BLaER1 treated with 17β-estradiol and CSF1 and Interleukin-3, amounts not matched to agents 10 nM and 100 nM (cell line): ENCODE measurements around the gene NEK1.

Experiments used
- H3K27ac ChIP-seq, 11 experiments: shearing (Covaris generic); formaldehyde crosslinking; 2 replicates each; pipeline ENCODE4 v1.8.1; 2022
- H3K27me3 ChIP-seq, 11 experiments: shearing (Covaris generic); formaldehyde crosslinking; 2 replicates each; pipeline ENCODE4 v1.8.1; 2022
- H3K36me3 ChIP-seq, 11 experiments: shearing (Covaris generic); formaldehyde crosslinking; 2 replicates each; pipeline ENCODE4 v1.8.1; 2022
- H3K4me1 ChIP-seq, 10 experiments: shearing (Covaris generic); formaldehyde crosslinking; 2 replicates each; pipeline ENCODE4 v1.8.1; 2022
- H3K4me2 ChIP-seq, 11 experiments: shearing (Covaris generic); formaldehyde crosslinking; 2 replicates each; pipeline ENCODE4 v1.8.1; 2022
- H3K4me3 ChIP-seq, 10 experiments: shearing (Covaris generic); formaldehyde crosslinking; 2 replicates each; pipeline ENCODE4 v1.8.1; 2022
- H3K9ac ChIP-seq, 11 experiments: shearing (Covaris generic); formaldehyde crosslinking; 2 replicates each; pipeline ENCODE4 v1.8.1; 2022
- H3K9me3 ChIP-seq, 11 experiments: shearing (Covaris generic); formaldehyde crosslinking; replicated peaks in 1 of 11; 2 replicates each; pipeline ENCODE4 v1.8.1; 2022
- H4K20me1 ChIP-seq, 11 experiments: shearing (Covaris generic); formaldehyde crosslinking; 2 replicates each; pipeline ENCODE4 v1.8.1; 2022
- Cebpa-rat ChIP-seq, 11 experiments: shearing (Covaris generic); IDR thresholded peaks; 2 replicates each; pipeline ENCODE4 v1.8.1; 2022

The NEK1 gene

DNA sequence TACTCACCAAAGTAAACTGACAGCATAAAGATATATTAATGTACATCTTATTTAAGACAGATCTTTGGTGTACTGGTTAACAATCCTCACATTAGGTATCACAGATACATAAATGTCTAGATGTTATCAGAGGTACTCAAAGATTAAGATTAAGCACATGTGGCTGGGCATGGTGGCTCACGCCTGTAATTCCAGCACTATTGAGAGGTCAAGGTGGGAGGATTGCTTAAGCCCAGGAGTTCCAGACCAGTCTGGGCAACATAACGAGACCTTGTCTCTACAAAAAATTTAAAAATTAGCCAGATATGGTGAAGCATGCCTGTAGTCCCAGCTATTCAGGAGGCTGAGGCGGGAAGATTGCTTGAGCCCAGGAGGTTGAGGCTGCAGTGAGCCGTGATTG is 195.9 kb downstream of the NEK1 start:
- H3K9ac ChIP-seq, result no peak overlapping the region
- H3K9me3 ChIP-seq, result no peaks in the 10 kb centered on the region
- peaks cover 0 to 4% (median 0%) of the 10 kb centered on the region in 11 experiments; a peak in 1 of 22 replicates for H3K27me3 ChIP-seq
- H4K20me1 ChIP-seq, result no peaks in the 10 kb centered on the region
- peaks cover under 1 to 7% (median 4%) of the 10 kb centered on the region in 10 experiments for H3K4me1 ChIP-seq
- H3K36me3 ChIP-seq, result no peaks in the 10 kb centered on the region; a peak in 1 of 22 replicates
- no peak overlapping the region for H3K27ac ChIP-seq
- TF ChIP-seq Cebpa-rat (IDR thresholded peaks at IDR 0.05), result no peak
- H3K4me3 ChIP-seq, result no peak overlapping the region
- H3K4me2 ChIP-seq, result no peak overlapping the region

DNA sequence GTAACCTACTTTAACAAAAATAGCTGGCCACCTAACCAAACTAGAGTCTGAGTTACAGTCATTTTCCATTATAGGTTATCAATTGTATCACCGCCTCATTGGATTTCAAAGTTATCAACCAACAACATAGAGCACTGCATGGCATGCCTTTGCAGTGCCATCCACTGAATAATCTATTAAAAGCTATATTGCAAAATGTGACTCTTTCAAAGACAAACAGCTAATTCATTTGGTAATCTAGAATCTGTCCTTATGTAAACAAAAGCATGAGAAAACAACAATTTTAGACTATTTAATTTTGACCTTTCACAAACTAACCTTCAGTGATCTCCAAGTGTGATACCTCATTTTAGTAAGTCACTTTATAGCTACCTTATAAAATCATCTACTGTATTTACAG is 197.5 kb downstream of the NEK1 start:
- peaks cover 0 to 4% (median 0%) of the 10 kb centered on the region in 11 experiments; a peak in 1 of 22 replicates for H3K27me3 ChIP-seq
- H3K4me3 ChIP-seq, result no peak overlapping the region
- no peaks in the 10 kb centered on the region for H3K9me3 ChIP-seq
- H3K9ac ChIP-seq, result no peak overlapping the region
- no peak for TF ChIP-seq Cebpa-rat (IDR thresholded peaks at IDR 0.05)
- H3K4me1 ChIP-seq, result peaks cover 13 to 21% (median 18%) of the 10 kb centered on the region in 10 experiments
- H3K4me2 ChIP-seq, result no peak overlapping the region
- H3K36me3 ChIP-seq, result no peaks in the 10 kb centered on the region
- H3K27ac ChIP-seq, result no peak overlapping the region
- no peaks in the 10 kb centered on the region for H4K20me1 ChIP-seq

DNA sequence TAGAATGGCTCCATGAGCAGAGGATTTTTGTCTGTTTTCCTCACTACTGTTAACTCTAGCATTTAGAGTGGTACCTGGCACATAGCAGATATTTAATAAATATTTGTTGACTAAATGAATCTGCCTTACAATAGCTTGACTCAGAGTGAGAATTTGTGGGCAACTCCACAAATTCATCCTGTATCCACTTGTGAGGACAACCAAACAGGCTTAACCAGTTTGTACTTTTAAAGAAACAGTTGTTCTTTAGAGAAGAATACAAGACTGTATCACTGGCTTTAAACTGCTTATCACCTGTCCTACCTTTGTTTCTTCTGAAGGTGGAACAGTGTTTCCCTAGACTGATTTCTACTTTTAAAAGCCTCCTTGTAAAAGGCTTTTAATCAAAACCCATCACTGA is 200.3 kb downstream of the NEK1 start:
- Histone ChIP-seq H3K4me1 (peaks cover 13 to 24% (median 18%) of the 10 kb centered on the region in 10 experiments), H3K36me3 (no peaks in the 10 kb centered on the region), H4K20me1 (no peaks in the 10 kb centered on the region), H3K9me3 (no peaks in the 10 kb centered on the region), H3K9ac (no peak overlapping the region), H3K27ac (no peak overlapping the region), H3K4me2 (peak overlapping the region in 5 of 11 experiments; percentile 30 to 73 (median 66); a peak in 2 of 22 replicates), H3K4me3 (no peak overlapping the region), H3K27me3 (peaks cover 0 to 4% (median 0%) of the 10 kb centered on the region in 11 experiments; a peak in 1 of 22 replicates)
- no peak for TF ChIP-seq Cebpa-rat (IDR thresholded peaks at IDR 0.05)

DNA sequence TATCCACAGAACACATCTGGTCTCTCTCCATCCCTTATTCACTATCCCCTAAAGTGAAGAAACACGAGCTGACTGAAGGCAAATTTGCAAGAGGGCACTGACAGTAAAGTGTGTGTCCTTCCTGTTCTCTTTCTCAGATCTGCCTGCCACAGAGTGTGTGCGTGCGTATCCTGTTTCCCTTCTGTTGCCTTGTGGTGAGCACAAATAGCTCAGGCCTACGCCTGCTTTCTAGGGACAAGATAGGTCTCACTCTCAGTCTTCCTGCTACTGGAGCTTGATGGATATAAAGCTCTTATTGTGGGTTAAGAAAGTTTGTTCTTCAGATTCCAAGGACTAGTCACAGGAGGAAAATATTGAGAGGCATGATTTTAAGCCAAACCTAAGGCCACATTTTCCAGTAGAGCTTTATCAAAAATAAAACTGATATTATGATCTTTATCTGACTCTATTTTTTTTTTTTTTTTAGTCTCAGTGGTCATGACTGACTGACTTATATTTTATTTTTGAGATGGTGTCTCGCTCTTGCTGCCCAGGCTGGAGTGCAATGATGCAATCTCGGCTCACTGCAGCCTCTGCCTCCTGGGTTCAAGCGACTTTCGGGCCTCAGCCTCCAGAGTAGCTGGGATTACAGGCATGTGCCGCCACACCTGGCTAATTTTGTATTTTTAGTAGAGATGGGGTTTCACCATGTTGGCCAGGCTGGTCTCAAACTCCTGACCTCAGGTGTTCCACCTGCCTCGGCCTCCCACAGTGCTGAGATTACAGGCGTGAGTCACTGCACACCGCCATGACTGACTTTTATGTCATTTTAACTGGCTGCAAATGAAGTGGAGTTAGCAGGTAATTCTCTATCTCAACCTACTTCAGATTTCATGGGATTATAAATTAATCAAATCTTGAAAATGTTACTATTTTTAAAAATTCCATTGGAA is 201.3 kb downstream of the NEK1 start:
- H3K27ac ChIP-seq, result peak overlapping the region in 5 of 11 experiments; percentile 5 to 33 (median 24); a peak in 5 of 22 replicates
- no peaks in the 10 kb centered on the region for H3K36me3 ChIP-seq
- peak overlapping the region; percentile 30 to 73 (median 63) for H3K4me2 ChIP-seq
- 0 out of 22 replicates have a peak, but pooled peaks of 2 of the 11 experiments have one; percentile 13 to 20 for TF ChIP-seq Cebpa-rat (IDR thresholded peaks at IDR 0.05)
- peaks cover 0 to 4% (median 0%) of the 10 kb centered on the region in 11 experiments; a peak in 1 of 22 replicates for H3K27me3 ChIP-seq
- H3K9me3 ChIP-seq, result no peaks in the 10 kb centered on the region
- no peak overlapping the region for H3K9ac ChIP-seq
- H4K20me1 ChIP-seq, result no peaks in the 10 kb centered on the region
- no peak overlapping the region for H3K4me3 ChIP-seq
- H3K4me1 ChIP-seq, result peaks cover 13 to 24% (median 18%) of the 10 kb centered on the region in 10 experiments

DNA sequence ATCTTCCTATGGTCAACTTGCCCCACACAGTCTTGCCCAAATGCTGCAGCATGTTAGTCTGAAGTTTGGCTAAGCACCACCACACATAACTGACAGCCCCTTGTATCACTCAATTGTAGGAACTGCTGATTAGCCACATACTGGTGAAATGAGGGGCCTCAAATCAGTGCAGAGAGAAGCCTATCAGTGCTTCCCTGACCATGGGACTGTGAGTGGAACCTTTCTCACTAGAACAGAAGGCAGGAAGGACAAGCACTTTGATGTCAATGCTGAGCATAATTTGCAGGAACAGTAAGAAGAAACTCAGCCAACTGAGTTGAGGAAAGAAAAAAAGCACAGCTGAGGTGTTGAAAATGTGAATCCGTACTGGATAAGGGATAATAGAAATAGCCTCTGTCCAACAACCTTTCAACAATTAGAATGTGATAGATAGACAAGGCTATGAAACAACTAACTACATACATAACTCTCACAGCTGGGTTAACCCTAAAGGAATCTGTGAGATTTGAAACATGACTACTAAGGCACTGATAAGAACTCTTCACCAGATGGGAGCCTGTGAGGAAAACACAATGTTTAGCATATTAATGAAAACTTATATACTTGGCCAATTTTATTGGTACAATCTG is 205.1 kb downstream of the NEK1 start:
- Histone ChIP-seq H3K36me3 (peaks cover 0 to 4% (median 0%) of the 10 kb centered on the region in 11 experiments; a peak in 1 of 22 replicates), H4K20me1 (no peaks in the 10 kb centered on the region), H3K9me3 (no peaks in the 10 kb centered on the region), H3K4me2 (no peak overlapping the region), H3K4me1 (peaks cover 13 to 24% (median 18%) of the 10 kb centered on the region in 10 experiments), H3K4me3 (no peak overlapping the region), H3K27me3 (peaks cover 0 to 1% (median 0%) of the 10 kb centered on the region in 11 experiments; a peak in 1 of 22 replicates), H3K9ac (no peak overlapping the region), H3K27ac (no peak overlapping the region)
- TF ChIP-seq Cebpa-rat (IDR thresholded peaks at IDR 0.05), result no peak

DNA sequence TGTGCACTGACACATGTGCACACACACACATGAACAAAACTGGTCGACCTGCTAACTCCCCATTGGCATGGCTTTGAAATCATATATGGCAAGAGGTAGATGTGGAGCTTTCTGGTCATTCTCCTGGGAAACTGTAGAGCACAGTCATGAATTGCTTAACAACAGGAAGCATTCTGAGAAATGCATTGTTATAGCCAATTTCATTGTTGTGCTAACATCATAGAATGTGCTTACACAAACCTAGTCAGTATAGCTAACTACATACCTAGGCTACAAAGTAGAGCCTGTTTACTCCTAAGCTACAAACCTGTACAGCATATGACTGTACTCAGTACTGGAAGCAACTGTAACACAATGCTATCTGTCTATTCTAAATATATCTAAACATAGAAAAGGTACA is 207.4 kb downstream of the NEK1 start:
- peaks cover 0 to 4% (median 0%) of the 10 kb centered on the region in 10 experiments; a peak in 5 of 20 replicates for H3K4me1 ChIP-seq
- TF ChIP-seq Cebpa-rat (IDR thresholded peaks at IDR 0.05), result no peak

DNA sequence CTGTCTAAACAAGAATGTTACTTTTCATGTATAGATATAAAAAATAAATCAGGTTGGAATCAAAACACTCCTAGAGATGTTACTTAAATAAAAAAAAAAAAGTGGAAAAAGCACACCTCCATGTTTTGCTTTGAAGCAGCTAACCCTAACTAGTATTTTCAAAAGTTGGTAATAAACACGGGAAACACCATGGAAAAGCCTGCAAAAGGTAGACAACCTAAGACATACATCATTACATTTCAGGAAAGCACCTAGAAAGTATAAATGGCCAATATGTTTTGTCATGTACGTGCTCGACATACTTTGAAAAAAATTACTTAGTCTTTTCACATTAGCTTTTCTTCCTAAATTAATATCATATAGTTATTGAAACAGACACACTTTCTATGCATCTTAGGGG is 211.6 kb downstream of the NEK1 start:
- Histone ChIP-seq H3K27ac (no peak overlapping the region), H3K4me2 (no peak overlapping the region), H4K20me1 (no peaks in the 10 kb centered on the region), H3K4me1 (peaks cover 0 to 13% (median 0%) of the 10 kb centered on the region in 10 experiments; a peak in 4 of 20 replicates), H3K27me3 (no peaks in the 10 kb centered on the region), H3K9ac (no peak overlapping the region), H3K36me3 (peaks cover 0 to 14% (median 5%) of the 10 kb centered on the region in 11 experiments; a peak in 7 of 22 replicates), H3K4me3 (no peak overlapping the region), H3K9me3 (no peaks in the 10 kb centered on the region)
- TF ChIP-seq Cebpa-rat (IDR thresholded peaks at IDR 0.05), result no peak

More for the DNA sequence above, 207.4 kb downstream of the NEK1 start:
- Histone ChIP-seq H3K9ac (no peak overlapping the region), H3K27me3 (no peaks in the 10 kb centered on the region), H3K4me3 (no peak overlapping the region), H3K27ac (no peak overlapping the region), H3K36me3 (peaks cover 0 to 4% (median 0%) of the 10 kb centered on the region in 11 experiments; a peak in 2 of 22 replicates), H3K9me3 (no peaks in the 10 kb centered on the region), H4K20me1 (no peaks in the 10 kb centered on the region), H3K4me2 (no peak overlapping the region)

DNA sequence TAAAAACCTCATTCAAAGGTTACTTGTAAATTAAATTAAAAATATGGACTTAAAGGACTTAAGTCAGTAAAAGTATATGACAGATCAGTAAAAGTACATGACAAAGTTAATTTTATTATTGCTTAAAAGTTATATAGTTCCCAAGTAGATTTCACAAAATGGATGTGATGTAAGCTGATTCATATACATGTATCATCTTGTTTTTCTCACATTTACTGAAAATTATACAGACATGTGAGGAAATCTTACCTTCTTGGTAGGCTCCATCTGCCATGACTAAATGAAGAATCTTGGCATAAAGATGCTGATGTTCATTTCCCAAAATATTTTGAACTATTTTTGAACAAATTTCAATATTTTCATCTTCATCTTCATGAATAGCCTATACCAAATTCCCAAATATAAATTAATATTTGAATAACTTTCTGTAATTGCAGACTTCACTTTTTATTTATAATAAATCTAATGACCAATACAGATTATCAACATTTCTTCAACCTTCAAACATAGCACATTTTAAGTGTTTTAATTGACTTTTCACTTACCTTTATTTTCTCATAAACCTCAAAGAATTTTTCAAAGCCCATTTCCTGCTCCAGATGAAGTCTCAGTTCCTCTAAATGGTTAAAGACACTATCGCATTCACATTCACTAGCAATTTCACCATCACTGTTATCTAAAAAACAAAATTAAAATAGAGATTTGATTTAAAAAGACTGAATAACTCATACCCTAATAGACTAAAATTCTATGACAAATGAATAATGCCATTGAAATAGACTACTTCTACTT is 212.2 kb downstream of the NEK1 start:
- no peak for TF ChIP-seq Cebpa-rat (IDR thresholded peaks at IDR 0.05)
- Histone ChIP-seq H3K27ac (no peak overlapping the region), H3K4me2 (no peak overlapping the region), H3K4me3 (no peak overlapping the region), H3K36me3 (peaks cover 0 to 14% (median 5%) of the 10 kb centered on the region in 11 experiments; a peak in 7 of 22 replicates), H3K9me3 (no peaks in the 10 kb centered on the region), H3K27me3 (no peaks in the 10 kb centered on the region), H4K20me1 (no peaks in the 10 kb centered on the region), H3K9ac (no peak overlapping the region), H3K4me1 (peaks cover 0 to 13% (median 0%) of the 10 kb centered on the region in 10 experiments; a peak in 4 of 20 replicates)
